SK-N-SH (cell line): Measurements from ENCODE around the gene LHFPL6. TPM values are rescaled to one million over a fixed set of nuclear protein-coding genes. Genes with fewer than 3 reads are reported as not detected.

ENCODE experiments used
- CTCF ChIA-PET: fragments of 300-600, 350-600 bp; formaldehyde crosslinking; extraction: SDS; loops from one replicate; lab custom pipeline; 2021; lab: Yijun Ruan, JAX
- POLR2A ChIA-PET: fragments of 350-600 bp; sonication (Branson Sonifier 250); formaldehyde crosslinking; extraction: SDS; loops from one replicate; lab custom pipeline; 2020; ENCODE audit warnings: antibody characterized with exemption, inconsistent platforms; lab: Yijun Ruan, JAX
- DNase-seq: peaks from one replicate; pipeline ENCODE4 v3.0.0; 2012
- H2AFZ ChIP-seq: fragments of 200-600 bp; sonication (generic); 2 replicates; pipeline ENCODE4 v1.8.1; 2016; ENCODE audit warnings: antibody characterized with exemption, mild to moderate bottlenecking, low read depth
- H3F3A ChIP-seq: fragments of 200-600 bp; sonication (generic); replicated peaks from 2 replicates; pipeline ENCODE3; 2016; ENCODE audit warnings: antibody characterized with exemption, mild to moderate bottlenecking; ENCODE audit not compliant: insufficient read depth
- H3K27ac ChIP-seq, 2 experiments: fragments of 200-500 bp in 1 of 2; fragments of 200-600 bp in 1 of 2; sonication (Bioruptor generic) in 1 of 2; sonication (generic), shearing (Covaris generic) in 1 of 2; 2 replicates each; pipeline versions ENCODE4 v1.5.1 to v1.6.1; 2014 to 2016; ENCODE audit warnings: low read depth in 2 of 2, inconsistent platforms in 1 of 2, low read length in 1 of 2, mild to moderate bottlenecking in 1 of 2, mixed read lengths in 1 of 2
- H3K27me3 ChIP-seq: fragments of 200-600 bp; sonication (generic), shearing (Covaris generic); 2 replicates; pipeline ENCODE4 v1.6.1; 2016; ENCODE audit warnings: mixed run types; ENCODE audit not compliant: insufficient read depth
- H3K36me3 ChIP-seq, 2 experiments: fragments of 200-500 bp in 1 of 2; fragments of 200-600 bp in 1 of 2; sonication (Bioruptor generic) in 1 of 2; sonication (generic) in 1 of 2; replicated peaks in 1 of 2; 2 replicates each; pipeline versions ENCODE3 to v1.5.1; 2014 to 2016; ENCODE audit warnings: low read length in 1 of 2, mild to moderate bottlenecking in 1 of 2; ENCODE audit not compliant: insufficient read depth in 2 of 2, control insufficient read depth in 1 of 2
- H3K4me1 ChIP-seq, 2 experiments: fragments of 200-500 bp in 1 of 2; fragments of 200-600 bp in 1 of 2; sonication (Bioruptor generic) in 1 of 2; sonication (generic), shearing (Covaris generic) in 1 of 2; 2 replicates each; pipeline versions ENCODE4 v1.5.1 to v1.6.1; 2014 to 2016; ENCODE audit warnings: low read depth in 1 of 2, low read length in 1 of 2, mixed run types in 1 of 2; ENCODE audit not compliant: insufficient read depth in 2 of 2, control insufficient read depth in 1 of 2
- H3K4me2 ChIP-seq: fragments of 200-600 bp; sonication (generic), shearing (Covaris generic); 2 replicates; pipeline ENCODE4 v1.6.1; 2017; ENCODE audit warnings: mixed run types
- H3K4me3 ChIP-seq, 2 experiments: fragments of 200-500 bp in 1 of 2; fragments of 200-600 bp in 1 of 2; sonication (Bioruptor generic) in 1 of 2; sonication (generic), shearing (Covaris generic) in 1 of 2; 2 replicates each; pipeline versions ENCODE4 v1.5.1 to v1.8.1; 2014 to 2016; ENCODE audit warnings: low read depth in 2 of 2, inconsistent platforms in 1 of 2, low read length in 1 of 2, mild to moderate bottlenecking in 1 of 2, mixed read lengths in 1 of 2, moderate library complexity in 1 of 2
- H3K79me2 ChIP-seq: fragments of 200-600 bp; sonication (generic); 2 replicates; pipeline ENCODE4 v1.8.1; 2017; ENCODE audit warnings: mild to moderate bottlenecking; ENCODE audit not compliant: insufficient read depth
- H3K9ac ChIP-seq: fragments of 200-600 bp; sonication (generic); 2 replicates; pipeline ENCODE4 v1.6.1; 2017; ENCODE audit warnings: mixed run types
- H3K9me2 ChIP-seq: fragments of 200-600 bp; sonication (generic); 2 replicates; pipeline ENCODE4 v1.6.1; 2017; ENCODE audit warnings: mixed run types
- H3K9me3 ChIP-seq: fragments of 200-600 bp; sonication (generic); 2 replicates; pipeline ENCODE4 v1.6.1; 2017; ENCODE audit warnings: mixed run types, mild to moderate bottlenecking, moderate library complexity
- H4K20me1 ChIP-seq: fragments of 200-600 bp; sonication (generic); 2 replicates; pipeline ENCODE4 v1.6.1; 2017; ENCODE audit warnings: mild to moderate bottlenecking, mixed run types; ENCODE audit not compliant: insufficient read depth
- CHD2 ChIP-seq: fragments of 150-350 bp; IDR thresholded peaks from 2 replicates; pipeline ENCODE4 v1.6.1; 2018; ENCODE audit warnings: low read length; ENCODE audit not compliant: partially characterized antibody
- EP300 ChIP-seq, 2 experiments: IDR thresholded peaks; 2 replicates each; pipeline versions ENCODE4 v1.4.0 to v1.6.1; 2012; ENCODE audit warnings: borderline replicate concordance in 1 of 2, low read depth in 1 of 2, low read length in 1 of 2
- EZH2phosphoT487 ChIP-seq: fragments of 200-600 bp; sonication (generic); IDR thresholded peaks from 2 replicates; pipeline ENCODE4 v1.6.1; 2017; ENCODE audit warnings: low read depth, mixed run types, mild to moderate bottlenecking, antibody characterized with exemption, moderate library complexity, borderline replicate concordance
- FOSL2 ChIP-seq: IDR thresholded peaks from 2 replicates; pipeline ENCODE4 v1.4.0; 2012; ENCODE audit warnings: low read depth, mild to moderate bottlenecking, moderate library complexity, borderline replicate concordance
- FOXJ3 ChIP-seq: sonication (generic); formaldehyde crosslinking; IDR thresholded peaks from 2 replicates; pipeline ENCODE4 v1.5.1; 2020; ENCODE audit warnings: mild to moderate bottlenecking, missing genetic modification reagents
- GABPA ChIP-seq: IDR thresholded peaks from 2 replicates; pipeline ENCODE4 v1.4.0; 2012; ENCODE audit warnings: low read depth, mild to moderate bottlenecking
- JUND ChIP-seq: IDR thresholded peaks from 2 replicates; pipeline ENCODE4 v1.4.0; 2012
- MEF2A ChIP-seq: IDR thresholded peaks from 2 replicates; pipeline ENCODE4 v1.4.0; 2012; ENCODE audit warnings: low read depth, borderline replicate concordance
- NFIC ChIP-seq: IDR thresholded peaks from 2 replicates; pipeline ENCODE4 v1.4.0; 2012; ENCODE audit warnings: borderline replicate concordance
- NRF1 ChIP-seq: IDR thresholded peaks from 2 replicates; pipeline ENCODE4 v1.6.1; 2012; ENCODE audit warnings: low read depth, mild to moderate bottlenecking, low read length
- POLR2AphosphoS5 ChIP-seq: IDR thresholded peaks from 2 replicates; pipeline ENCODE4 v1.6.1; 2012; ENCODE audit warnings: low read depth, low read length
- RCOR1 ChIP-seq: fragments of 150-350 bp; IDR thresholded peaks from 2 replicates; pipeline ENCODE4 v1.6.1; 2017; ENCODE audit warnings: antibody characterized with exemption, low read length
- RFX5 ChIP-seq: IDR thresholded peaks from 2 replicates; pipeline ENCODE4 v1.6.1; 2012; ENCODE audit warnings: mild to moderate bottlenecking, improper control_type of control experiment, low read length
- RXRA ChIP-seq: IDR thresholded peaks from 2 replicates; pipeline ENCODE4 v1.4.0; 2012; ENCODE audit warnings: low read depth, mild to moderate bottlenecking, borderline replicate concordance
- SIN3A ChIP-seq: IDR thresholded peaks from 2 replicates; pipeline ENCODE4 v1.6.1; 2012; ENCODE audit warnings: low read depth, mild to moderate bottlenecking, low read length, moderate library complexity, borderline replicate concordance
- TAF1 ChIP-seq: IDR thresholded peaks from 2 replicates; pipeline ENCODE4 v1.6.1; 2012; ENCODE audit warnings: low read depth, mild to moderate bottlenecking, low read length, moderate library complexity, borderline replicate concordance
- TCF12 ChIP-seq: IDR thresholded peaks from 2 replicates; pipeline ENCODE4 v1.4.0; 2012
- YY1 ChIP-seq: IDR thresholded peaks from 2 replicates; pipeline ENCODE4 v1.4.0; 2012; ENCODE audit warnings: low read depth, mild to moderate bottlenecking
- WGBS: methylation state at CpG from one replicate; pipeline ENCODE4 v1.1.6; 2017; ENCODE audit warnings: low lambda C conversion rate; 5-methylcytosine and 5-hydroxymethylcytosine counted together
- polyA plus RNA-seq, 3 experiments: library from polyadenylated mRNA; depleted of rRNA; stranded (reverse); fragments of >200 nt; gene quantifications; 2 replicates each; pipeline ENCODE4 v1.2.3, GENCODE V29; 2012
- TF ChIP-seq, protein P1 (sequence below): IDR thresholded peaks from 2 replicates; pipeline ENCODE4 v1.4.0; 2012; ENCODE audit warnings: low read depth, borderline replicate concordance
- TF ChIP-seq, protein P2 (sequence below): fragments of 200-600 bp; sonication (generic); IDR thresholded peaks from 2 replicates; pipeline ENCODE4 v1.6.1; 2017; ENCODE audit warnings: antibody characterized with exemption, mild to moderate bottlenecking, moderate library complexity
- TF ChIP-seq, protein P3 (sequence below): IDR thresholded peaks from 2 replicates; pipeline ENCODE4 v1.4.0; 2012; ENCODE audit warnings: low read depth, borderline replicate concordance
- TF ChIP-seq, protein P4 (sequence below): IDR thresholded peaks from 2 replicates; pipeline ENCODE4 v1.6.1; 2012; ENCODE audit warnings: mild to moderate bottlenecking, low read depth, low read length, moderate library complexity
- TF ChIP-seq, protein P5 (sequence below): IDR thresholded peaks from 2 replicates; pipeline ENCODE4 v1.4.0; 2012; ENCODE audit warnings: low read depth

The LHFPL6 gene
- 22.2 and 25.7 TPM in 2 replicates for polyA plus RNA-seq (2012; rRNA removed)
- polyA plus RNA-seq (2012; cell fraction: cytosol; rRNA removed) = 27.0 and 29.2 TPM in 2 replicates
- polyA plus RNA-seq (2012; cell fraction: nucleus; rRNA removed) = 9.1 and 9.9 TPM in 2 replicates

DNA sequence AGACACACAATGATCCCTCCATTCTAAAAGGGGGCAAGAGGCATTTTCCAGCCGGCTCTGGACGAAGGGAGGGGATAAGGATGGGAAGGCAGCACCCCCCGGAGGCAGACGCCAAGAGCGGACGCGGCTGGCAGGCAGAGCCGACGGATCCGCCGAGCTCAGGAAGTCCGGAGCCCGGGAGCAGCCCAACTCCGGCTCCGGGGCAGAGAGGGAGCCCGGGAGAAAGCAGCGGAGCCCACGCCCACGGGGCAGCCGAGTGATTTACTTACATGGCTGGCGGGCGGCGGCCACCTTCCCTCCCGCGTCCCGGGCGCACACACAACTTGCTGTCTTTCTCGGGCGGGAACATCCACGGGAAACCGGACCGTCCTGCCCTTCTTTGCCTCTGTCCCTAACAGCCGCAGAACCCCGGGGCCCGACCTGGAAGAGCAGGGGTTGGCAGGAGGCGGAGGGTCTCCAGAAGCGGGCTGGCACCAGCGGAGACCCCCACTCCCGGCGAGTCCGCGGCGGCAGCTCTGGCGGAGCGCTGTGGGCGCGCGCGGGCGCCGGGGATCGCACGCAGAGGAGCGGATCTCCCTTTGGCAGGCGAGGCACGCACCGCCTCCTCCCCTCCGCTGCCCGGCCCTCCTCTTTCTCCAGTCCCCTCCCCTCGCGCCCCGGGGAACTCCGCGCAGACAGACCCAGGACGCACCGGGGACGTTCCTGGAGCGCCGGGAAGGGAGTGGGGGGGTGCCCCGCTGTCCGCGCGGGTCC is at the start of gene LHFPL6:
TSS of gene LHFPL6 (minus strand) at position 580 of the 753 bp plus-strand sequence.
- peak within 1 kb of the TSS; percentile 94 for H3K4me2 ChIP-seq
- WGBS = 0% methylated on average over 4 of the region's 73 CpGs
- DNase-seq = peak; percentile 88
- TF ChIP-seq RFX5 (no peak), GABPA (no peak), FOSL2 (no peak), POLR2AphosphoS5 (no peak), RXRA (no peak), RCOR1 (no peak), FOXJ3 (CRISPR knock-in tag) (no peak), NRF1 (no peak), JUND (no peak), EZH2phosphoT487 (no peak), SIN3A (no peak; the same call in 1 of the 2 replicates), TAF1 (no peak), NFIC (no peak), YY1 (peak; percentile 15), TCF12 (no peak; the same call in 1 of the 2 replicates), MEF2A (no peak), CHD2 (no peak), EP300 (IDR thresholded peaks at IDR 0.05; ENCODE audit: borderline replicate concordance in 1 of 2, low read depth in 1 of 2, low read length in 1 of 2) (0 out of 4 replicates have a peak, but pooled peaks of 1 of the 2 experiments have one; percentile 7)
- TF ChIP-seq, protein P1, sequence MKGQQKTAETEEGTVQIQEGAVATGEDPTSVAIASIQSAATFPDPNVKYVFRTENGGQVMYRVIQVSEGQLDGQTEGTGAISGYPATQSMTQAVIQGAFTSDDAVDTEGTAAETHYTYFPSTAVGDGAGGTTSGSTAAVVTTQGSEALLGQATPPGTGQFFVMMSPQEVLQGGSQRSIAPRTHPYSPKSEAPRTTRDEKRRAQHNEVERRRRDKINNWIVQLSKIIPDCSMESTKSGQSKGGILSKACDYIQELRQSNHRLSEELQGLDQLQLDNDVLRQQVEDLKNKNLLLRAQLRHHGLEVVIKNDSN = no peak
- TF ChIP-seq, protein P2, sequence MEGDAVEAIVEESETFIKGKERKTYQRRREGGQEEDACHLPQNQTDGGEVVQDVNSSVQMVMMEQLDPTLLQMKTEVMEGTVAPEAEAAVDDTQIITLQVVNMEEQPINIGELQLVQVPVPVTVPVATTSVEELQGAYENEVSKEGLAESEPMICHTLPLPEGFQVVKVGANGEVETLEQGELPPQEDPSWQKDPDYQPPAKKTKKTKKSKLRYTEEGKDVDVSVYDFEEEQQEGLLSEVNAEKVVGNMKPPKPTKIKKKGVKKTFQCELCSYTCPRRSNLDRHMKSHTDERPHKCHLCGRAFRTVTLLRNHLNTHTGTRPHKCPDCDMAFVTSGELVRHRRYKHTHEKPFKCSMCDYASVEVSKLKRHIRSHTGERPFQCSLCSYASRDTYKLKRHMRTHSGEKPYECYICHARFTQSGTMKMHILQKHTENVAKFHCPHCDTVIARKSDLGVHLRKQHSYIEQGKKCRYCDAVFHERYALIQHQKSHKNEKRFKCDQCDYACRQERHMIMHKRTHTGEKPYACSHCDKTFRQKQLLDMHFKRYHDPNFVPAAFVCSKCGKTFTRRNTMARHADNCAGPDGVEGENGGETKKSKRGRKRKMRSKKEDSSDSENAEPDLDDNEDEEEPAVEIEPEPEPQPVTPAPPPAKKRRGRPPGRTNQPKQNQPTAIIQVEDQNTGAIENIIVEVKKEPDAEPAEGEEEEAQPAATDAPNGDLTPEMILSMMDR = peak; percentile 66
- TF ChIP-seq, protein P3, sequence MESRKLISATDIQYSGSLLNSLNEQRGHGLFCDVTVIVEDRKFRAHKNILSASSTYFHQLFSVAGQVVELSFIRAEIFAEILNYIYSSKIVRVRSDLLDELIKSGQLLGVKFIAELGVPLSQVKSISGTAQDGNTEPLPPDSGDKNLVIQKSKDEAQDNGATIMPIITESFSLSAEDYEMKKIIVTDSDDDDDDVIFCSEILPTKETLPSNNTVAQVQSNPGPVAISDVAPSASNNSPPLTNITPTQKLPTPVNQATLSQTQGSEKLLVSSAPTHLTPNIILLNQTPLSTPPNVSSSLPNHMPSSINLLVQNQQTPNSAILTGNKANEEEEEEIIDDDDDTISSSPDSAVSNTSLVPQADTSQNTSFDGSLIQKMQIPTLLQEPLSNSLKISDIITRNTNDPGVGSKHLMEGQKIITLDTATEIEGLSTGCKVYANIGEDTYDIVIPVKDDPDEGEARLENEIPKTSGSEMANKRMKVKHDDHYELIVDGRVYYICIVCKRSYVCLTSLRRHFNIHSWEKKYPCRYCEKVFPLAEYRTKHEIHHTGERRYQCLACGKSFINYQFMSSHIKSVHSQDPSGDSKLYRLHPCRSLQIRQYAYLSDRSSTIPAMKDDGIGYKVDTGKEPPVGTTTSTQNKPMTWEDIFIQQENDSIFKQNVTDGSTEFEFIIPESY = no peak
- TF ChIP-seq, protein P4, sequence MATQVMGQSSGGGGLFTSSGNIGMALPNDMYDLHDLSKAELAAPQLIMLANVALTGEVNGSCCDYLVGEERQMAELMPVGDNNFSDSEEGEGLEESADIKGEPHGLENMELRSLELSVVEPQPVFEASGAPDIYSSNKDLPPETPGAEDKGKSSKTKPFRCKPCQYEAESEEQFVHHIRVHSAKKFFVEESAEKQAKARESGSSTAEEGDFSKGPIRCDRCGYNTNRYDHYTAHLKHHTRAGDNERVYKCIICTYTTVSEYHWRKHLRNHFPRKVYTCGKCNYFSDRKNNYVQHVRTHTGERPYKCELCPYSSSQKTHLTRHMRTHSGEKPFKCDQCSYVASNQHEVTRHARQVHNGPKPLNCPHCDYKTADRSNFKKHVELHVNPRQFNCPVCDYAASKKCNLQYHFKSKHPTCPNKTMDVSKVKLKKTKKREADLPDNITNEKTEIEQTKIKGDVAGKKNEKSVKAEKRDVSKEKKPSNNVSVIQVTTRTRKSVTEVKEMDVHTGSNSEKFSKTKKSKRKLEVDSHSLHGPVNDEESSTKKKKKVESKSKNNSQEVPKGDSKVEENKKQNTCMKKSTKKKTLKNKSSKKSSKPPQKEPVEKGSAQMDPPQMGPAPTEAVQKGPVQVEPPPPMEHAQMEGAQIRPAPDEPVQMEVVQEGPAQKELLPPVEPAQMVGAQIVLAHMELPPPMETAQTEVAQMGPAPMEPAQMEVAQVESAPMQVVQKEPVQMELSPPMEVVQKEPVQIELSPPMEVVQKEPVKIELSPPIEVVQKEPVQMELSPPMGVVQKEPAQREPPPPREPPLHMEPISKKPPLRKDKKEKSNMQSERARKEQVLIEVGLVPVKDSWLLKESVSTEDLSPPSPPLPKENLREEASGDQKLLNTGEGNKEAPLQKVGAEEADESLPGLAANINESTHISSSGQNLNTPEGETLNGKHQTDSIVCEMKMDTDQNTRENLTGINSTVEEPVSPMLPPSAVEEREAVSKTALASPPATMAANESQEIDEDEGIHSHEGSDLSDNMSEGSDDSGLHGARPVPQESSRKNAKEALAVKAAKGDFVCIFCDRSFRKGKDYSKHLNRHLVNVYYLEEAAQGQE = no peak
- TF ChIP-seq, protein P5, sequence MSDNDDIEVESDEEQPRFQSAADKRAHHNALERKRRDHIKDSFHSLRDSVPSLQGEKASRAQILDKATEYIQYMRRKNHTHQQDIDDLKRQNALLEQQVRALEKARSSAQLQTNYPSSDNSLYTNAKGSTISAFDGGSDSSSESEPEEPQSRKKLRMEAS = peak; percentile 8; the same call in 1 of the 2 replicates

More for the DNA sequence above, at the start of gene LHFPL6:
- Histone ChIP-seq H3K36me3 (no peaks in the 10 kb centered on the region), H3K9me2 (no peaks in the 10 kb centered on the region), H3K27ac (peak within 1 kb of the TSS; percentile 34 to 62), H3K27me3 (no peaks in the 10 kb centered on the region), H3K79me2 (no peaks in the 10 kb centered on the region; the same call in 1 of the 2 replicates), H3K9me3 (no peaks in the 10 kb centered on the region), H4K20me1 (no peaks in the 10 kb centered on the region), H3K4me1 (peaks cover 5 to 14% of the 10 kb centered on the region in 2 experiments; a peak in 3 of 4 replicates), H3K4me3 (peak within 1 kb of the TSS; percentile 86 to 96), H2AFZ (peak within 1 kb of the TSS; percentile 98), H3F3A (no peaks in the 10 kb centered on the region), H3K9ac (peak within 1 kb of the TSS; percentile 73)
- CTCF ChIA-PET = interaction anchor here (0.6 to 6.2 kb wide), 7 partner anchors 10 to 552 kb away, joined by 3 to 44 read pairs (median 4); no protein-coding TSS in a partner anchor
- POLR2A ChIA-PET = interaction anchor here (0.6 kb wide), 1 partner anchor 67 kb away, joined by 3 read pairs; no protein-coding TSS in a partner anchor
